Neuronal stem cell (in vitro differentiated cells): ENCODE data around the gene CRYBA2.

Source experiments
- DNase-seq: peaks from one replicate; pipeline ENCODE4 v3.0.0-alpha.2; 2013; ENCODE audit warnings: low spot score
- H2AFZ ChIP-seq: one replicate; pipeline ENCODE4 v1.6.1; 2013; ENCODE audit warnings: mild to moderate bottlenecking, low read length, inconsistent platforms
- H2AK5ac ChIP-seq: 2 replicates; pipeline ENCODE4 v1.6.1; 2013; ENCODE audit warnings: low read depth, mild to moderate bottlenecking, inconsistent platforms, low read length, moderate library complexity, mixed read lengths
- H2BK120ac ChIP-seq: 2 replicates; pipeline ENCODE4 v1.6.1; 2013; ENCODE audit warnings: low read depth, mild to moderate bottlenecking, inconsistent platforms, low read length, moderate library complexity, mixed read lengths
- H2BK12ac ChIP-seq: one replicate; pipeline ENCODE4 v1.6.1; 2013; ENCODE audit warnings: low read length, inconsistent platforms
- H2BK15ac ChIP-seq: 2 replicates; pipeline ENCODE4 v1.6.1; 2013; ENCODE audit warnings: mild to moderate bottlenecking, low read length, inconsistent platforms, mixed read lengths
- H2BK5ac ChIP-seq: one replicate; pipeline ENCODE4 v1.6.1; 2013; ENCODE audit warnings: inconsistent platforms, mild to moderate bottlenecking, low read length, moderate library complexity
- H3K14ac ChIP-seq: one replicate; pipeline ENCODE4 v1.6.1; 2013; ENCODE audit warnings: low read length, inconsistent platforms
- H3K18ac ChIP-seq: 2 replicates; pipeline ENCODE4 v1.6.1; 2013; ENCODE audit warnings: low read length, inconsistent platforms
- H3K23ac ChIP-seq: 2 replicates; pipeline ENCODE4 v1.6.1; 2013; ENCODE audit warnings: low read depth, mild to moderate bottlenecking, mixed read lengths, low read length, inconsistent platforms; ENCODE audit not compliant: poor library complexity
- H3K27ac ChIP-seq: replicated peaks from 3 replicates; pipeline ENCODE4 v1.5.1; 2013; ENCODE audit warnings: low read length, inconsistent platforms
- H3K27me3 ChIP-seq, 3 experiments: 2 replicates each; pipeline ENCODE4 v1.6.1; 2013; ENCODE audit warnings: low read length in 3 of 3, mild to moderate bottlenecking in 2 of 3, inconsistent platforms in 1 of 3, low read depth in 1 of 3, mixed read lengths in 1 of 3, moderate library complexity in 1 of 3; ENCODE audit not compliant: control insufficient read depth in 3 of 3, insufficient read depth in 3 of 3
- H3K36me3 ChIP-seq, 2 donors: replicated peaks in 1 of 2; 2 replicates each; pipeline ENCODE4 v1.6.1; 2013; ENCODE audit warnings: low read length in 2 of 2; ENCODE audit not compliant: control insufficient read depth in 2 of 2, insufficient read depth in 2 of 2
- H3K4ac ChIP-seq: 2 replicates; pipeline ENCODE4 v1.6.1; 2013; ENCODE audit warnings: inconsistent platforms, mild to moderate bottlenecking, low read length, moderate library complexity
- H3K4me1 ChIP-seq, 2 donors: 1 replicate in 1 of 2; 2 replicates in 1 of 2; pipeline ENCODE4 v1.6.1; 2013; ENCODE audit warnings: low read length in 2 of 2, low read depth in 1 of 2; ENCODE audit not compliant: control insufficient read depth in 2 of 2, insufficient read depth in 1 of 2
- H3K4me2 ChIP-seq: one replicate; pipeline ENCODE4 v1.6.1; 2013; ENCODE audit warnings: mild to moderate bottlenecking, low read length, inconsistent platforms; ENCODE audit not compliant: insufficient read depth, poor library complexity, severe bottlenecking
- H3K4me3 ChIP-seq, 2 donors: 2 replicates each; pipeline ENCODE4 v1.5.1; 2013; ENCODE audit warnings: low read length in 2 of 2, mild to moderate bottlenecking in 2 of 2, inconsistent platforms in 1 of 2, moderate library complexity in 1 of 2
- H3K79me1 ChIP-seq: one replicate; pipeline ENCODE4 v1.6.1; 2013; ENCODE audit warnings: low read depth, mild to moderate bottlenecking, inconsistent platforms, low read length, moderate library complexity
- H3K9ac ChIP-seq: one replicate; pipeline ENCODE4 v1.6.1; 2013; ENCODE audit warnings: mild to moderate bottlenecking, low read depth, low read length, inconsistent platforms; ENCODE audit not compliant: poor library complexity
- H3K9me3 ChIP-seq, 2 donors: replicated peaks in 1 of 2; 2 replicates each; pipeline versions ENCODE3 to v1.6.1; 2013; ENCODE audit warnings: low read length in 2 of 2, mild to moderate bottlenecking in 2 of 2, inconsistent platforms in 1 of 2, low read depth in 1 of 2, mixed read lengths in 1 of 2, moderate library complexity in 1 of 2; ENCODE audit not compliant: control insufficient read depth in 2 of 2, insufficient read depth in 1 of 2
- H4K8ac ChIP-seq: one replicate; pipeline ENCODE4 v1.6.1; 2013; ENCODE audit warnings: low read depth, mild to moderate bottlenecking, inconsistent platforms, low read length, moderate library complexity
- H4K91ac ChIP-seq: one replicate; pipeline ENCODE4 v1.6.1; 2013; ENCODE audit warnings: low read length, low read depth, mild to moderate bottlenecking, inconsistent platforms; ENCODE audit not compliant: poor library complexity
- whole genome bisulfite sequencing, 2 donors: extraction: QIAGEN DNeasy Blood & Tissue Kit; methylation state at CpG; one replicate each; pipeline ENCODE4 v1.1.7; 2013; ENCODE audit warnings: missing lambda C conversion rate in 2 of 2, mixed read lengths in 1 of 2; ENCODE audit not compliant: insufficient read length in 2 of 2, insufficient replicate concordance in 1 of 2; ENCODE audit errors: extremely low coverage in 2 of 2; 5-methylcytosine and 5-hydroxymethylcytosine counted together

CRYBA2 gene

GRCh38 chr2:219028996-219029828, 36.0 kb upstream of the CRYBA2 start:
- H3K4ac ChIP-seq, result peak overlapping the region; percentile 44
- H3K27me3 ChIP-seq, result peaks cover 0 to 51% (median 0%) of the 10 kb centered on the region in 3 experiments
- H3K23ac ChIP-seq, result peak overlapping the region; percentile 22
- peak overlapping the region; percentile 23 for H2AK5ac ChIP-seq
- H3K4me2 ChIP-seq, result no peak overlapping the region
- no peak overlapping the region for H3K27ac ChIP-seq
- H4K8ac ChIP-seq, result peak overlapping the region; percentile 32
- WGBS, 2 donors, result no CpG with 5 or more reads among the region's 13 CpGs
- H2BK12ac ChIP-seq, result peak overlapping the region; percentile 69
- H2BK5ac ChIP-seq, result no peak overlapping the region
- H4K91ac ChIP-seq, result no peak overlapping the region
- no peak overlapping the region for H2AFZ ChIP-seq
- no peak overlapping the region for H2BK120ac ChIP-seq
- peaks cover 2 to 9% of the 10 kb centered on the region in 2 donors for H3K4me1 ChIP-seq
- no peak for DNase-seq
- peak overlapping the region; percentile 35 for H3K18ac ChIP-seq
- H3K4me3 ChIP-seq, result no peak overlapping the region
- peak overlapping the region; percentile 66 for H3K14ac ChIP-seq
- H3K79me1 ChIP-seq, result peaks cover 2% of the 10 kb centered on the region
- no peaks in the 10 kb centered on the region for H3K9me3 ChIP-seq
- H2BK15ac ChIP-seq, result peak overlapping the region; percentile 3
- H3K9ac ChIP-seq, result peak overlapping the region; percentile 66
- no peaks in the 10 kb centered on the region for H3K36me3 ChIP-seq

- Histone ChIP-seq H2BK120ac (no peak overlapping the region), H3K9ac (no peak overlapping the region), H2BK5ac (no peak overlapping the region), H3K27me3 (peaks cover 0 to 51% (median 0%) of the 10 kb centered on the region in 3 experiments), H4K8ac (no peak overlapping the region), H4K91ac (no peak overlapping the region), H3K27ac (no peak overlapping the region), H2AK5ac (no peak overlapping the region), H3K4me2 (no peak overlapping the region), H3K18ac (peak overlapping the region; percentile 22), H3K9me3 (no peaks in the 10 kb centered on the region), H3K4ac (no peak overlapping the region), H3K79me1 (peaks cover 2% of the 10 kb centered on the region), H2BK15ac (peak overlapping the region; percentile 87), H3K23ac (no peak overlapping the region), H2BK12ac (no peak overlapping the region), H3K14ac (peak overlapping the region; percentile 27), H2AFZ (no peak overlapping the region), H3K4me3 (no peak overlapping the region), H3K36me3 (no peaks in the 10 kb centered on the region), H3K4me1 (peaks cover 6 to 15% of the 10 kb centered on the region in 2 donors)
- WGBS, 2 donors, result no CpG with 5 or more reads among the region's 5 CpGs
- no peak for DNase-seq
Measured at GRCh38 chr2:219028141-219028540, 34.9 kb upstream of the CRYBA2 start.

- WGBS, 2 donors, result no CpG with 5 or more reads among the region's 22 CpGs
- H4K8ac ChIP-seq, result no peak overlapping the region
- H3K18ac ChIP-seq, result peak overlapping the region; percentile 22
- H3K27ac ChIP-seq, result no peak overlapping the region
- H3K27me3 ChIP-seq, result peaks cover 0 to 57% (median 0%) of the 10 kb centered on the region in 3 experiments
- H2BK15ac ChIP-seq, result peak overlapping the region; percentile 87
- H3K36me3 ChIP-seq, result no peaks in the 10 kb centered on the region
- no peak overlapping the region for H3K23ac ChIP-seq
- no peak overlapping the region for H3K14ac ChIP-seq
- no peak overlapping the region for H2AK5ac ChIP-seq
- H2BK120ac ChIP-seq, result no peak overlapping the region
- H3K79me1 ChIP-seq, result peaks cover 2% of the 10 kb centered on the region
- no peak overlapping the region for H2BK12ac ChIP-seq
- H2BK5ac ChIP-seq, result no peak overlapping the region
- no peaks in the 10 kb centered on the region for H3K9me3 ChIP-seq
- no peak overlapping the region for H3K4me2 ChIP-seq
- H4K91ac ChIP-seq, result no peak overlapping the region
- H3K4me1 ChIP-seq, result peaks cover 6 to 17% of the 10 kb centered on the region in 2 donors
- no peak overlapping the region for H3K4ac ChIP-seq
- no peak for DNase-seq
- H3K9ac ChIP-seq, result no peak overlapping the region
- no peak overlapping the region for H3K4me3 ChIP-seq
- no peak overlapping the region for H2AFZ ChIP-seq
Measured at GRCh38 chr2:219027511-219028055, 34.4 kb upstream of the CRYBA2 start.

- peaks cover 0 to 54% (median 0%) of the 10 kb centered on the region in 3 experiments for H3K27me3 ChIP-seq
- H3K4me3 ChIP-seq, result no peak overlapping the region
- no peak overlapping the region for H2BK120ac ChIP-seq
- no peaks in the 10 kb centered on the region for H3K9me3 ChIP-seq
- H3K79me1 ChIP-seq, result peaks cover 2% of the 10 kb centered on the region
- no peak overlapping the region for H3K4ac ChIP-seq
- H3K14ac ChIP-seq, result no peak overlapping the region
- H3K23ac ChIP-seq, result no peak overlapping the region
- H3K9ac ChIP-seq, result no peak overlapping the region
- no CpG with 5 or more reads among the region's 7 CpGs for WGBS, 2 donors
- no peak overlapping the region for H2BK5ac ChIP-seq
- H3K4me2 ChIP-seq, result no peak overlapping the region
- no peak overlapping the region for H3K27ac ChIP-seq
- H4K91ac ChIP-seq, result no peak overlapping the region
- H2BK15ac ChIP-seq, result no peak overlapping the region
- H3K36me3 ChIP-seq, result no peaks in the 10 kb centered on the region
- no peak for DNase-seq
- peaks cover 6 to 17% of the 10 kb centered on the region in 2 donors for H3K4me1 ChIP-seq
- no peak overlapping the region for H2BK12ac ChIP-seq
- no peak overlapping the region for H2AK5ac ChIP-seq
- no peak overlapping the region for H2AFZ ChIP-seq
- H3K18ac ChIP-seq, result no peak overlapping the region
- no peak overlapping the region for H4K8ac ChIP-seq
Measured at GRCh38 chr2:219026946-219027345, 33.7 kb upstream of the CRYBA2 start.
